Measurements from ENCODE around the gene CNTN2.

CNTN2 gene

DNA sequence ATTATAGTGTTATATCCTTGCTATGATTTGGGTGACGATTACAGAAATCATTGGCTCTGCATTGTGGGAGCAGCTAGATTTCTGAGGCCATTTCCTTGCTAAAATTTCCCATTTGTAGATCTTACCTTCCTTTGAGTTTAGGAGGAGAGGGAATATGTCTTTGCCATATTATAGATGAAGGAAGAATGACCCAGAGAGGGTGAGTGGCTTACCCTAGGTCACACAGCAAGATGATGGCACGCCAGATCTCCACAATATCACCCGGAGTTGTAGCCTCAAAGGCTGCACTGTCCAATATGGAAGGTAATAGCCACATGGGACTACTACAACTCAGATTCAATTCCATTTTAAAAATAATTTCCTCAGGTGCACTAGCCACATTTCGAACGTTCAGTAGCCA lies 10.3 kb downstream of the CNTN2 start:
- no peaks in the 10 kb centered on the region for H3K79me2 ChIP-seq (ENCODE audit: insufficient read depth, low read depth)
- H3K9ac ChIP-seq = no peak overlapping the region
- H3K4me2 ChIP-seq = no peak overlapping the region
- TF ChIP-seq, protein P1, sequence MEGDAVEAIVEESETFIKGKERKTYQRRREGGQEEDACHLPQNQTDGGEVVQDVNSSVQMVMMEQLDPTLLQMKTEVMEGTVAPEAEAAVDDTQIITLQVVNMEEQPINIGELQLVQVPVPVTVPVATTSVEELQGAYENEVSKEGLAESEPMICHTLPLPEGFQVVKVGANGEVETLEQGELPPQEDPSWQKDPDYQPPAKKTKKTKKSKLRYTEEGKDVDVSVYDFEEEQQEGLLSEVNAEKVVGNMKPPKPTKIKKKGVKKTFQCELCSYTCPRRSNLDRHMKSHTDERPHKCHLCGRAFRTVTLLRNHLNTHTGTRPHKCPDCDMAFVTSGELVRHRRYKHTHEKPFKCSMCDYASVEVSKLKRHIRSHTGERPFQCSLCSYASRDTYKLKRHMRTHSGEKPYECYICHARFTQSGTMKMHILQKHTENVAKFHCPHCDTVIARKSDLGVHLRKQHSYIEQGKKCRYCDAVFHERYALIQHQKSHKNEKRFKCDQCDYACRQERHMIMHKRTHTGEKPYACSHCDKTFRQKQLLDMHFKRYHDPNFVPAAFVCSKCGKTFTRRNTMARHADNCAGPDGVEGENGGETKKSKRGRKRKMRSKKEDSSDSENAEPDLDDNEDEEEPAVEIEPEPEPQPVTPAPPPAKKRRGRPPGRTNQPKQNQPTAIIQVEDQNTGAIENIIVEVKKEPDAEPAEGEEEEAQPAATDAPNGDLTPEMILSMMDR (conservative IDR thresholded peaks at IDR 0.05; ENCODE audit: low read depth, low read length) = no peak
- H3K4me1 ChIP-seq (ENCODE audit: low read depth, poor library complexity, severe bottlenecking) = no peaks in the 10 kb centered on the region
- no peak overlapping the region for H3K4me3 ChIP-seq (IDR thresholded peaks at IDR 0.05; ENCODE audit: insufficient read depth, low read depth, low read length)
- no peak overlapping the region for H2AFZ ChIP-seq (ENCODE audit: low read depth)
- no peaks in the 10 kb centered on the region for H4K20me1 ChIP-seq (ENCODE audit: insufficient read depth)
- H3K36me3 ChIP-seq (ENCODE audit: insufficient read depth) = no peaks in the 10 kb centered on the region
- H3K27me3 ChIP-seq (ENCODE audit: insufficient read depth, low read depth) = peaks cover 87% of the 10 kb centered on the region
- H3K27ac ChIP-seq = no peak overlapping the region

DNA sequence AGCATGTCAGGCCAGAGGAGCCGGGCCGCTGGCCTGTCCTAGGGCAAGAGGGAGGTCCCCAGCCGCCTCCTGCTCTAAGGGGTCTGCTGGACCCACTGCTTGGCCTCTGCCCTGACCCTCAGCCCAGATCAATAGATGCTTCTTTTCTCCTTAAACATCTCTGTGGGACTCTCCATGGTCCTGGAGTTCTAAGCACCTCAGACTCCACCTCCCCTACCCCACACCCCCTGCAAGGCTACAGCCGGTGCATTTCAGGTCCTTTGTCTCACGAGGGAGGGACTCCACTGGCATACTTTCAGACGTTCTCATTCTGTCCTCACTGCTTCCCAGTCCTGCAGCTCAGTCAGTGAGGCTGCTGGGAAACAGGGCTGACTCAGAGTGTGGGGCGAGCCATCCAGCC lies 11.0 kb downstream of the CNTN2 start:
- Histone ChIP-seq H3K4me2 (no peak overlapping the region), H3K4me3 (IDR thresholded peaks at IDR 0.05; ENCODE audit: insufficient read depth, low read depth, low read length) (no peak overlapping the region), H3K27ac (no peak overlapping the region), H2AFZ (ENCODE audit: low read depth) (no peak overlapping the region), H3K27me3 (ENCODE audit: insufficient read depth, low read depth) (peaks cover 85% of the 10 kb centered on the region), H4K20me1 (ENCODE audit: insufficient read depth) (no peaks in the 10 kb centered on the region), H3K9ac (no peak overlapping the region), H3K79me2 (ENCODE audit: insufficient read depth, low read depth) (no peaks in the 10 kb centered on the region), H3K4me1 (ENCODE audit: low read depth, poor library complexity, severe bottlenecking) (no peaks in the 10 kb centered on the region), H3K36me3 (ENCODE audit: insufficient read depth) (no peaks in the 10 kb centered on the region)
- TF ChIP-seq, protein P1 (conservative IDR thresholded peaks at IDR 0.05; ENCODE audit: low read depth, low read length) = no peak

DNA sequence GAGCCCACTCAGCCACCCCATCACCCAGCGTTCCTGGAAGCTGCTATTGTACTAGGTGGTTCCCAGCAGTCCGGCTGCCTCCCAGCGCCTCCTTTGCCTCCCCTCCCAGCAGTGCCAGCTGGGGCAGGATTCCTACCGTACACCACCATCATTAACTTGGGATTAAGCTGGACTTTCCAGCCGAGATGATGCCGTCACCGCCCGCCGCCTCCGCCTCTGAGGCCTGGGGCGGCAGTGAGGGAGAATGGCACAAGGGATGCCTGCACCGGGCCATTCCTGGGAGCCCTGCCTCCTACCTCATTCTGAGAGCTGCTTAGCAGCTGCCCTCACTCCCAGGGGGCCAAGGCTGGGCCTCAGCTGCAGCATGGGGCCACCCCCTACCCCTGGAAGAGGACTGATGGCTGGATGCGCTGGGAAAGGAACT lies 13.2 kb downstream of the CNTN2 start:
- Histone ChIP-seq H3K4me3 (IDR thresholded peaks at IDR 0.05; ENCODE audit: insufficient read depth, low read depth, low read length) (no peak overlapping the region), H3K4me2 (no peak overlapping the region), H3K9ac (no peak overlapping the region), H3K27me3 (ENCODE audit: insufficient read depth, low read depth) (peaks cover 78% of the 10 kb centered on the region), H3K79me2 (ENCODE audit: insufficient read depth, low read depth) (no peaks in the 10 kb centered on the region), H3K36me3 (ENCODE audit: insufficient read depth) (no peaks in the 10 kb centered on the region), H4K20me1 (ENCODE audit: insufficient read depth) (no peaks in the 10 kb centered on the region), H3K27ac (no peak overlapping the region), H2AFZ (ENCODE audit: low read depth) (no peak overlapping the region), H3K4me1 (ENCODE audit: low read depth, poor library complexity, severe bottlenecking) (no peaks in the 10 kb centered on the region)
- TF ChIP-seq, protein P1 (conservative IDR thresholded peaks at IDR 0.05; ENCODE audit: low read depth, low read length) = no peak

DNA sequence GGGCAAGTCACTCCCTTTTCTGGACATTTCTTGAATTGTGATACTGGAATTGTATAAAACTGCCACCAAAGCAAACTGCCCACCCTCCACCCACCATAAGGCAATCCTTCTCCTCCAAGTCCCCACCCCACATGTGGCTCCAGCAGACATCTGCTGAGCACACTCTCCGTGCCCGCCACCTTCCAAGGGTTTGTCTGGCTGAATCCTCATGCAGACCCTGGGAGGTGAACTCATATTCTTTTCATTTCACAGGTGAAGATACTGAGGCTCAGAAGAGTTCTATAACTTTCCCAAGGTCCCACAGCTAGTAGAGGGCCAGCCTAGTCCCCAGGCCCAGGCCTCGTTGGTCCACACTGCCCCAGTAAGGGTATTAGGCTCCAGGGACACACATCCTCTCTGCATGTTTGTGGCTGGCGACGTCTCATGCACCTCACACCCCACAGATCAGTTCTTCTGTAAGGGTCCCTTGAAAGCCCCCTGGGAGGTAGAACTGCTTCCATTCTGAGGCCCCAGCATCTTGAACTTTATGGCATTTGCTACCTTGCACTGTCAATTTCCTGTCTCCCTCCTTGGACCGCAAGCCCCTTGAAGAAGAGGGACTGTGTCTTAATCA lies 14.1 kb downstream of the CNTN2 start:
- Histone ChIP-seq H3K4me1 (ENCODE audit: low read depth, poor library complexity, severe bottlenecking) (no peaks in the 10 kb centered on the region), H3K27ac (no peak overlapping the region), H3K36me3 (ENCODE audit: insufficient read depth) (no peaks in the 10 kb centered on the region), H2AFZ (ENCODE audit: low read depth) (no peak overlapping the region), H3K9ac (no peak overlapping the region), H3K27me3 (ENCODE audit: insufficient read depth, low read depth) (peaks cover 69% of the 10 kb centered on the region), H4K20me1 (ENCODE audit: insufficient read depth) (no peaks in the 10 kb centered on the region), H3K4me3 (IDR thresholded peaks at IDR 0.05; ENCODE audit: insufficient read depth, low read depth, low read length) (no peak overlapping the region), H3K79me2 (ENCODE audit: insufficient read depth, low read depth) (no peaks in the 10 kb centered on the region), H3K4me2 (no peak overlapping the region)
- TF ChIP-seq, protein P1 (conservative IDR thresholded peaks at IDR 0.05; ENCODE audit: low read depth, low read length) = no peak
